ENCODE data around the gene ASAP3.

GRCh38 chr1:23462766-23463165 lies 21.2 kb downstream of the ASAP3 start:
- TF ChIP-seq EZH2 (IDR thresholded peaks at IDR 0.05; ENCODE audit: insufficient read depth, poor library complexity, severe bottlenecking), result no peak
- TF ChIP-seq EZH2phosphoT487 (IDR thresholded peaks at IDR 0.05; ENCODE audit: insufficient read depth, low read depth), result no peak

All from GM23248 (cell line).